ENCODE measurements around the gene PLAU.

- no peak for TF ChIP-seq CTCF (IDR thresholded peaks at IDR 0.05)
- no peak for TF ChIP-seq POLR2AphosphoS5 (IDR thresholded peaks at IDR 0.05)
- TF ChIP-seq POLR2A (IDR thresholded peaks at IDR 0.05): no peak
- no peak for TF ChIP-seq EP300 (IDR thresholded peaks at IDR 0.05)
Measured at GRCh38 chr10:73876566-73876965, 34.4 kb upstream of the PLAU start.

Data from upper lobe of left lung (tissue), 4 donors.